NCI-H1436 treated with DMSO at 0.1 percent for 48 hours (cell line): ENCODE measurements around the gene CFAP299.

ENCODE experiments used
- DNase-seq: peaks from one replicate; lab custom pipeline; 2025; lab: John Stamatoyannopoulos, UW

CFAP299 gene

DNA sequence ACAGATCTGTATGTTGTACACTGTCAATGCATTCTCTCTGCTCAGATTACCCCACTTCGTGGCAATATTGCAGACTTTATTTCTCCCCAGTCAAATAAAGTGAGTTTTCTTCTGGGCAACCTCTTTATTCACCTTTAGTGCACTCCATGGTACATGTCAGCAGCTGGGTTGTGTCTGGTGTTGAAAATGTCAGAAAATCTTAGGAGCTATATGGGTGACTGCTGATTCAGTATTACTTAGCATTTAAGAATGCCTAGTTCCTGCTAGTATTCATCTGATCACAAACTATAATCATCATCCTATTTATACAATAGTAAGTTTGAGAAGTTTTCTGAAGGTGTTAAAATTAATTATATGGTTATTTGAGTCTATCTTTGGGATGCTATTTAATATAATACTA is 112.5 kb downstream of the CFAP299 start:
- no peak for DNase-seq

DNA sequence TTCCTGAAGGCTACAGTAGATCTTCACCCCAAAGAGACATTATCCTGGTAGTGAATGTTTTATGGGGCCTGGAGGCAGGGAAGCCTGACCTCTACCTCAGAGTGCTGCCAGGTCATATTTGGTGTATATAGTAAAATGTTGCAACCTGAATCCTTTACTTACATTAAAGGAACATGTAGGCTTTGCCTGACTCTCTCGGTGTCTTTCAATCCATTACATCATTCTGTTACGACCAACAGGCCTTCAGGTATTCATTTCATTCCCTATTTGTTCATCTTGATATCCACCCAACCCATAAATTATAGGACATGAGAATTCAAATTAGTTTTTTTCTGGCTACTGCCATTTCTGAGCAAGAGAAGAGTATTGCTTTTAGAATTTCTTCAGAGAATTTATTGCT is 116.5 kb downstream of the CFAP299 start:
- DNase-seq, result no peak

DNA sequence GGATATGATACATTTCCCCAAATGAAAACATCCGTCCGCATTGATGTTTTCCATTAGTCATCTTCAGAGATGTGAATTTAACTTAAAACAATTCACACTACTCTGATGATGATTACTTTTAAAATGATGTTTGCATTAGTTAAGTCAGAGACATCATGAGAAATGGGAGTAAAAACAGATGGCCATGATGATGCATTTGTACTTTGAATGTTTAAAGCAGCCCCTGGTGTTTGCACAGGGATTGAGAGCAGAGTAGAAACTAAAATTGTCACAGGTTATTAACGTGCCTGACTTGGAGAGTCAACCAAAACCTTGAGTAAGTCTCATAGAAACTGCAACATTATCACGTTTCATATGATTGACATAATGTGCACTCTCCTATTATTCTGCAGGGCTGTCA is 117.2 kb downstream of the CFAP299 start:
- DNase-seq, result no peak

DNA sequence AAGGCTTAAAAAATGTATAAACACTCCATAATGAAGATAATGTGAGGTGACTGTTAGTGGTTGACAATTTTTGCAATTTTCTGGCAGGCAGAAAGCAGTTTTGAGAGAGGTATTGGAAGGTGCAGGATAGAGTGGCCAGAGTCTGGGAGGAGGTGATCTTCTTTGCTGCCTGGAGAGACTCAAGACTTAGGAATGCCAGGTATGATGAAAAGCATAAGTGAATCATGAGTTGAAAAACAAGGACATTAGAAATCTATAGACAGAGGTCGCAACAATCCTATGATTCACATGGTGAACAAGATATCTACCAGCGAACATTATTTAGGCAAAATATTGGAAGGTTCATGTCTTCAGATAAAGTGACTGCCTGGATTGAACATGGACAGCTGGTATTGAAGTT is 118.5 kb downstream of the CFAP299 start:
- no peak for DNase-seq

DNA sequence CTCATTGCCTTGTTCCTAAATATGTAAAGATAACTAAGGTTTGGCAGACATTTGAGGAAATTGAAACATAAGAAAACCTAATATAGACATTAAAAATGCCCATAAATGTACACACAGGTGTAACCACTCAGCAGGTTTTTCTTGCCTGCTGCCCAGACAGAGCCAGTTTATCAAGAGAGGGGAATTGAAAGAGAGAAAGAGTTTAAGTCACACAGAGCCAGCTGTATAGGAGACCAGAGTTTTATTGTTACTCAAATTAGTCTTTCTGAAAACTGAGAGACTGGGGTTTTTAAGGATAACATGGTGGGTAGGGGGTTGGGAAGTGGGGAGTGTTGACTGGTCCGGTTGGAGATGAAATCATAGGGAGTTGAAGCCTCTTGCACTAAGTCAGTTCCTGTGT is 119.0 kb downstream of the CFAP299 start:
- no peak for DNase-seq

DNA sequence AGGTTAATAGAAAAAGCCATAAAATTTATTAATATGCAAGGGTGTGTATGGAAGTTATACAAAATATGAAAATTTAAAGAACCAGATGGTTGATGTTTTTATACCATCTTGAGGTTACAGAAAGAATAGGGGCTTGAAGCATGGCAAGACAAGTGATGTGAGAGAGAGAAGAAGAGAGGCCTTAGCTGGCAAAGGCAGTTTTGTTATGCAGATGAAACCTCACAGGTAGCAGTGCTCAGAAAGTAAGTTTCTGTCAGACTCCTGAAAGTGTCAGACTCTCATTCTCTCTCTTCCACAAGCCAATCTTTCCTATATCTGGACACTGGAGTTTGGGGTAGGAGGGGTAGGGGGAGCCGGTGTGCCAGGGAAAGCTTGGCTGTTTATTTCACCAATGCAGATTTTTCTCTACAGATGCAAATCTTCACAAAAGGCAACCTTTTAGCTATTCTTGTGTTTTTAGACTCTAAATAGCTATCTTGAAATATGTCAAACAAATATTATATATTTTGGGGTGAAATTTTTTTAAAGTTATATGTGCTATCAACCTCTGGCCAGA is 124.5 kb downstream of the CFAP299 start:
- no peak for DNase-seq

DNA sequence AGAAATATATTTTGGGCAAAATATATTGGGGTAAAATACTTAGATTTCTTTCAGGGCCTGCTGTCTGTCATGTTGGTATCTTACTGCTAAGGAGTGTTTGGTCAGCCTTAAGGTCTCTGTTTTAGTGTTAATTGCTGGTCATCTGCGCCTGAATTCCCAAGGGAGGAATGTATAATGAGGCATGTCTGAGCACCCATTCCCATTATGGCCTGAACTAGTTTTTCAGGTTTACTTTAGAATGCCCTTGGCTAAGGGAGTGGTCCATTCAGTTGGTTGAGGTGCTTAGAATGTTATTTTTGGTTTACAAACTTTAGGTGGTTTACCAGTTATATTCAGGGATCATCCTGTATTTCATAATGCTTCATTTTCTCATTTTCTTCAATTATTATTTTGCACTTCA is 125.9 kb downstream of the CFAP299 start:
- DNase-seq, result no peak

DNA sequence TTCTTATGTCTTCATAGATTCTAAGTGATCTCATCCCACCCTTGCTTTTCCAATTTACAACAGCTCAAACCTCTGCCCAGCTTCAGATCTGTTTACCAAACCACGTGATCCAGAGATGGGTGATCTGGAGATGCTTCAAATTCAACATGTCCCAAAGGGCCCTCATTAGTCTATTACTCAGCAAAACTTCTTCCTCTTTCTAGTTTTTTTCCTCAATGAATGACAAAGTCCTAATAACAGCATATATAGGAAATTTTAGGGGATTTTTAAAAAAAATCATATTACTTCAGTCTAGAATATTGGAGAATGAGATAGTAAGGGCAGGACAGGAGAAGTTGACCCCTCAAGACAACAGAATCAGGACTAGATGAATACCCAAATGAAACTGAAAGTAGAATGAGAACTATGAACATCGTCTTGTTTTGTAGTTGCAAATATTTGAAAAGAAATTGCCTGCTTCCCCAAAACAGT is 127.1 kb downstream of the CFAP299 start:
- no peak for DNase-seq

DNA sequence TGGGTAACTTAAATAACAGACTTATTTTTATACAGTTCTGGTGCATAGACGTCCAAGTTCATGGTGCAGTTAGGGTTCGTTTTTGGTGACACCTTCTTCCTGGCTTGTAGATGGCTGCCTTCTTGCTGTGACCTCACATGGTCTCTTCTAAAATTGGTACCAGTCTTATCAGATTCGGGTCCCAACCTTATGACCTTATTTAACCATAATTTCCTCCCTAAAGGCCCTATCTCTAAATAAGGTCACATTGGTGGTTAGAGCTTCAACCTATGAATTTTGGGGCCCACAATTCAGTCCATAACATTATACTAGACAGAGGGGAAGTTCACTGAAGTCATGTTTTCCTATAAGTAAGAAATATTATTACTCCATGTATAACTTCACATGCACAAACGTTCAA is 128.0 kb downstream of the CFAP299 start:
- DNase-seq, result no peak

DNA sequence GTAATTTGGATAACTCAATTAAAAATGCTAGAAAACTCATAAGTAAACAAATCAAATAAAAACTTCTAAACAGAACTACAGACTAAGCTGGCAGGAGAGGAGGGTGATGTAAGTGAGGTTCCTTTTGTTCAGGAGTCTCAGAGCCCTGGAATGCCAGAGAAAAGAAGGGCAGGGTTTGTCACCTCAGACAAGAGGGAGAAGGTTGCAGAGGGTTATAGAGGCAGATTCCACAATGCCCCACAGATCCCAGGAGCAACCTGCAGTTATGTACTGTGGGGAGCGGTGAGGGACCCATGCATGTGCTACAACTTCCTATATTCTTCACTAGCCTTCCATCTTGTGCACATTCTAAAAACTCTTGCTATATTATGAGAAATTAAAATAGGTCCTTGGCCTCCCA is 129.7 kb downstream of the CFAP299 start:
- no peak for DNase-seq

DNA sequence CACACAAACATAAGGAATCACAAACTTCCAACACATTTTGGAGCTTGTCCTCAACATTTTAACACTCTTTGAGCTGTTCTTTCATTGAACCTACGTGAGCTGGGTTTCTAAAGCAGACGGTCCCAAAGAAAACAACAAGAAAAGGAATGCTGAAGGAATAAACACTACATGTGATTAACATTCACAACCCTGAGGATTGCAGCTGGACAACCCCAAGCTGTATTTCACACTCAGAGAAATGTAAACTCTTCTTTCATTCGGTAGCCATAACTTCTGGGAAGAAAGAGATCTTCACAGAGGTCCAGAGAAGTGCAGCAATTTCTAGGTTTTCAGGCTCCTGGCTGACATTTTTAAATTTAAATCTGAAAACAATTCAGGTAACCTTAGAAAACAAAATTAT is 130.2 kb downstream of the CFAP299 start:
- no peak for DNase-seq

DNA sequence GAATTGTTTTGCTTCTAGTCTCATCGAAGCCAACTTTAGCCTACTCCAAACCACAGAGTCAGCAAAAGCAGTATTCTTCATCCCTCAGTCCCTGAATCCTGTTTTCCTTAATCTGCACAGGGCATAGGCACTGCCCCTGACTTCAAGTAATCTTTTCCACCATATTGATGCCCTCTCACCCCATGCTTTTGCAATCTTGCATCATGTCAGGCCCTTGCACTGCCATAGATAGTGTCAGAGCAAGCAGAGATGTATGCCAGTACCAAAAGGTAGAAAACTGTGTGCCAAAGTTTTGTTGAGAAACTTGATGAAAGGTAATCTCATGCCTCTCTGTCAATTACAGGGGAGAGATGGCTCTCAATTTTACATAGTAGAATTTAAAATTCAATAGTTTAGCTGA is 131.1 kb downstream of the CFAP299 start:
- DNase-seq, result no peak

DNA sequence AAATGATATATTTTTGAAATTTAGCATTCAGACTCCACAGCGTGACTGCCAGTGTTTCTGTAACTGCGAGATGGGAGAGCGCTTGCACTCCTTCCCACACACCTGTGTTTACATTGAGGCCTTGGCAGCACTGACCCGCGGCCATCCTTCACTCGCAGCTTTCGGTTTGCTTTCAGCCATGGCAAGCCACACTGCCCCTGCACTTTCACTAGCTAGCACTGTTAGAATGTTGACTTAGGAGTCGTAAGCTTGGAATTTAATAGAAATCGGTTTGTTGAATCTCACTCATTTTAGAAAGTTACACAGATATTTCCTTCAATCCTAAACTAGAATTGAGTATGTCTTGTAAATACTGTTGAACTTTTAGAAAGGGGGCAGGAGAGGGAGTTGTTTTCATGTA is 136.2 kb downstream of the CFAP299 start:
- no peak for DNase-seq

DNA sequence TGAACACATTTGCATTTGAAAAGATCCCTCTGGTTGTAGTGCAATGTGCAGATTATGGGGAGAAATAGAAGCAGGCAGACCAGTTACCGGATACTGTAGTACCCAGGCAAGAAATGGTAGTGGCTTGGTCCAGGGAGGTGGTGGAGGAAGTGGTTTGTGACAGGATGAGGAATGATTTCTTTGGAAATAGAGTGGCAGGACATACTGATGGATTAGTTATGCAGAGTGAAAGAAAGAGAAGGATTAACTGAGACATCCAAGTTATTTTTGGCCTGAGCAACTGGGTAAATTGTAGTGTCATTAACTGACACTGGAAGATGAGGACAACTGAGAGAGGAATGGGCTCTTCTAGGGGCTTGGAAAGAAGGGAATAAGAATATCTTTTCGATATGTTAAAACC is 139.7 kb downstream of the CFAP299 start:
- DNase-seq, result no peak

DNA sequence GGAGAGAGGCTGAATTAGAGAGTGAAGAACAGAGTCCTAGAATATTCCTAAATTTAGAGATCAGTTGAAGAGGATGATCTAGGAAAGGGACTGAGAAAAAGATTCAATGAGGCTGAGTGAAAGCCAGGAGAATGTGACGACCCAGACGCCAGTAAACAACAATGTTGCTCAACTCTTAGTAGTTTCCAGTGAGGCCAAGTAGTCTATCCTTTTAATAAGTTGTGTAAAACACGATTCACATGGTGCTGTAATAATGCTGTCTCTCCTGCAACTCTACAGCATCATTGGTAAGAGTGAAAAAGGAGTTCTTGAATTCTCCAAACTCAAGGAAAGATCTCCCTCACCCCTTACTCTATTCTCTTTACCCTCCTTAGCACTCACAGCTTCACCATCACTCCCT is 140.3 kb downstream of the CFAP299 start:
- no peak for DNase-seq

DNA sequence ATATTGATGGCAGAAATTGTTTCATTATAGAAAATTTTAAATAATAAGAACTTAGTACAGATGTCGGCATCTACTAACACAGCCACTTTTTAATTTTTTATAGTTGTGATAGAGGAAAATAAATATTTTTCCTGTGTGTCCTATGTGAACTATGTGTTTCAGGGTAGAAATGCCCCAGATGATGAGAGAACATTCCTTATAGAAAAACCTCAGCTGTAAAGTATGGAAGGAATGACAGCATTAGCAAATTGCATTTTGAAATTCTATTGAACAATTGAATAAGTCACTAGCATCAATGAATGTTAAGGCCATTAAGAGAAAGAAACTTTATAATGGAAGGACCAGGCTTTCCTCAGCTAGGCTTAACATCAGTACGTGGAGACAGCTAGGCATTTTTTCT is 149.2 kb downstream of the CFAP299 start:
- no peak for DNase-seq

DNA sequence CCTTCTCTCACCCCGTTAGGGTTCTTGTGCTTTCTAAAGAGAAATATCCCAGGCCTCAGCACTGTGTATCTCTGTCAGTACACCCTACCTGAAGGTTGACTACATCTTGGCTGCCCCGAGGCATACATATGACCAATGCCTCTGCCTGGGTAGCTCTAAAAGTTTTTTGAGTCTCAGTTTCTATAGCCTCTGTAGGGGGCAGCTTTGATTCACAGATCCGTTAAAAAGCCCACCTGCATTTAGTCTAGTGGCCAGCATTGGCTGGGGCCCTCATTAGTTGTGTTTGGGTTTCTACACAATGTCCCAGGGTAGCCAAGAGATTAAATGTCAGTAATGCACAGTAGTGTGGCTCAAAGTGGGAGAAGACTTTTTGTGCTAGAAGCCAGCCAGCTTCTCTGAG is 151.1 kb downstream of the CFAP299 start:
- no peak for DNase-seq

DNA sequence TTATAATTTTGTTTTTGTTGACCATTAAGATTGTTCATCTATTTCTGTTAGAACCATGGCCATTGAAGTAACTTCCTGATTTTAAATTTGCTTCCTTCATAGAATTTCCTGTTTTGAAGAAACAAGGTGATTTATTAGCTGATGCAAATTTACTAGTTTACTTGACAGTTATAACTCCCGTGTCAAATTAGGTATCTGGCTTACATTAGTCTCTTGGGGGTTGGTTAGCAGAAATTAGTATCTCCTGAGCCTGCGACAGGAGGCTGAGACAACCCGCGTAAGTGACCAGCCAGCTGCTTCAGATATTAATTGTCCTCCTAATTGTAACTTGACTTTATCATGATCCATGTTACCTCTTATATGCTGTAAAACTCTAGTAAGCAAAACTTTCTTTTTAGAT is 154.3 kb downstream of the CFAP299 start:
- no peak for DNase-seq

DNA sequence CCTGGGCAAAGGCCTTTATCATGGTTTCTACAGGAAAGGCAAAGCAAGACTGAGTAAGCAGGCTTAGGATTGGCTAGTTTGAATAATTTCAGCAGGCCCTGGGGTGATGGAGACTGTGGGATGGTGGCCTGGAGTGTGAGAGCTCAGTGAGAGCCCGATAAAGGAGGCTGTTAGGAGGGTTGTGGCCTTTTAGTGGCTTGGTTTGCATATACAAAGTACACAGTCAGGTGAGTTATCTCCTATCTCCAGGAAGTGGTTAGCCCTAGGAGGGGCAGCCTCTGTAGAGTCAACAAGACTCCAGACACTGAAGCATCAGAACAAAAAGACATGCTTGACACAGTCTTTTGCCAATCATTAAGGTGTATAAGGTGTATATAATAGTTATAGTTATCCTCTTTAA is 157.2 kb downstream of the CFAP299 start:
- DNase-seq, result no peak

DNA sequence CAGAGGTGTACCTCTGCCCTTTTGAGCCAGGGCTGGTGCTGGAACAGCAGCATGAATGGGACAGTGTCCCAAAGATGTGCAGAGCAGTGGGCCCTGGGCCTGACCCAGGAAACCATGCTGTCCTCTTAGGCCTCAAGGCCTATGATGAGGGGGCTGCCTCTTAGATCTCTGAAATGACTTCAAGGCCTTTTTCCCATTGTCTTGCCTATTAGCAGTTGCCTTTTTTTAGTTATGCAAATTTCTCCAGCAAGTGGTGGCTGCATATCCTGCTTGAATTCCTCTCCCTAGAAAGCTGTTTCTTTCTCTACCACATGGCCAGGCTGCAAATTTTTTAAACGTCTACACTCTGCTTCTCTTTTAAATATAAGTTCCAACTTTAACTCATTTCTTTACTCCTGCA is 160.3 kb downstream of the CFAP299 start:
- no peak for DNase-seq

DNA sequence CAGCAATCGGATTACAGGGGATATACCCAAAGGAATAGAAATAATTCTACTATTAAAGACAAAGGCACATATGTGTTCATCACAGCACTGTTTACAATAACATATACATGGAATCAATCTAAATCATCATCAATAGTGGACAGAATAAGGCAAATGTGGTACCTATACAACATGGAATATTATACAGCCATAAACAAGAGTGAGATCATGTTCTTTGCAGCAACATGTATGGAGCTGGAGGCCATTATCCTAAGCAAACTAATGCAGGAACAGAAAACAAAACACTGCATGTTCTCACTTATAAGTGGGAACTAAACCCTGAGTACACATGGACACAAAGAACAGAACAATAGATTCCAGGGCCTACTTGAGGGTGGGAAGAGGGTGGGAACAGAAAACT is 163.2 kb downstream of the CFAP299 start:
- DNase-seq, result no peak

DNA sequence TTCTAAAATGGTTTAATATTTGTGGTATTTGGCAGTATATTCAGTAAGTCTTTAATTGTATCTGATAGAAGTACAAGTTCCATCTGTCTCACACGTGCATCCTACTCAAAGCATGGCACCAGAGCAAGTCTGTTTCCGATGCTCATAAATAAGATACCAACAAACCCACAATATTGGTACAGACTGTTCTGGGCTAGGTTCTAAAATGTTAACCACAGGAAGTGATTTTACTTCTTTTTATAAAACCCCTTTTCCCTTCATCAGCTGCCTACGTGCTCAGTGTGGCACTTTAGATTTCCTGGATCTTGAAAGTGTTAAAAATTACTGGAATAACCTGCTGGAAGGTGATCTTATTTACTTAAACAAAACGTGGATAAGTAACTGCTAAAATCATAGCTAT is 165.1 kb downstream of the CFAP299 start:
- DNase-seq, result no peak

DNA sequence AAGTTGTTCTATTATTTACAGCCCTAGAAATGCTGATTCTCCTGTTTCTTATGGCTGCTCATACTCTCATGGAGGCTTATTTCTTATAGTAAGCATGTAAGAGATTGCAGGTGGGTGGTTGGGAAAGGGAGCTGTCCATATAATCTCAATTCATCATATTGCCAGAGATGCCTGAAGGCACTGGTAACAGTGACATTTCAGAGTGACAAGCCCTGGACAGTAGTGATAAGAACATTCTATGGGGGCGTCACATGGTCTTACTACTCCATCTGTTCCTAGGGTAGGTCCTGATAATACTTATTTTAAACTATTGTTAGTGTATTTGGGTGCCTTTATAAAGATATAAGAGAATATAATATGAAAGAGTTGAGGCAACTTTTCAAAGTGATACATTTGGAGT is 171.5 kb downstream of the CFAP299 start:
- no peak for DNase-seq

DNA sequence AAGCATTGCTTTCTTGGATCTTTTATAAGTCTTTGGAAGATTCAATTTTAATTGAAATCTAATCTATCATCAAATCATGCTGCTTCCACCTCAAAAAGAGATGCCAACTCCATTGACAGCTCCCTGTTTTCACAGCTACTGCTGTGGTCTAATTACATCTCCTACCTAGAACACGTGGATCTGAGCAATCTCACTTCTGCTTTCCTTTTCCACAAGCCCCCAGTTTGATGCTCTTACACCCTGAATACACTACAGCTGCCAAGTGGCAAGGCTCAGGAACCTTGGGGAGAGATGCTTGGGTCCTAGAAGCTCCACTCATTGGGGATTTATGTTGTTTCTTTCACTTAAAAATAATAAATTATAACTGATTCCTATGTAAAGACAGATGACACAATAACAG is 172.0 kb downstream of the CFAP299 start:
- DNase-seq, result no peak

DNA sequence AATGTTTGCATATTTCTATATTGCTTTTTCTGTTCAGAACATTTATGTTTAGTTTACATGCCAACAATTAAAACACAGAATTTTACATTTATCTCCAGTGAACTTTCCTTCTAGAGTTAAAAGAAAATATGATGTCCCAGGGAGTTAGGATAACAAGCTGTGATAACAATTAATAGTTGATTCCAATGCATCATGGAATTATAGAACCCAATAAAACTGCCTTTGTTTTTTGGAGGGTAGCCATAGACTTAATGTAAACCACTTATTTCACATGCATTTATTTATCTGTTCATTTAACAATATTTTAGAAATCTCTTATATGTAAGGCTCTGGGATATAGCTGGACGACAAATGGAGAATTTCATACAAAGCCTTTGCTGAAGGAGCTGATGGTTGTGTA is 180.0 kb downstream of the CFAP299 start:
- DNase-seq, result no peak
